Measurements from ENCODE around the gene DHX34. TPM values are rescaled to one million over a fixed set of nuclear protein-coding genes. Genes with fewer than 3 reads are reported as not detected.
"Not testable (repeated sequence)": the region's sequence is repeated elsewhere in the genome, so short reads cannot be mapped to it uniquely, and the experiment has no call there.

Gene DHX34
- total and polyA plus RNA-seq, 8 donors: 6.9 to 28.6 (median 10.5) TPM

GRCh38 chr19:47408156-47408938 lies 59.2 kb downstream of the DHX34 start:
- TF ChIP-seq EP300 (IDR thresholded peaks at IDR 0.05) (no peak), POLR2AphosphoS5 (IDR thresholded peaks at IDR 0.05) (no peak), CTCF (IDR thresholded peaks at IDR 0.05) (no peak), POLR2A (IDR thresholded peaks at IDR 0.05) (no peak)
- intact Hi-C loops (cut with DNase I; ENCODE audit: low total_unique reads): loop anchor here (10.0 kb wide), 1 partner anchor 84 kb away; no protein-coding TSS in a partner anchor
- WGBS, 5 donors: 83 to 91% (median 86%) methylated on average over 14 of the region's 14 CpGs
- H3K4me1 ChIP-seq: no peaks in the 10 kb centered on the region
- H3K36me3 ChIP-seq: no peaks in the 10 kb centered on the region
- no peaks in the 10 kb centered on the region for H3K9me3 ChIP-seq
- no peak overlapping the region for H3K27ac ChIP-seq
- no peak for DNase-seq
- no peak overlapping the region for H3K4me3 ChIP-seq
- peaks cover 0 to 80% (median 25%) of the 10 kb centered on the region in 3 donors for H3K27me3 ChIP-seq

DNA sequence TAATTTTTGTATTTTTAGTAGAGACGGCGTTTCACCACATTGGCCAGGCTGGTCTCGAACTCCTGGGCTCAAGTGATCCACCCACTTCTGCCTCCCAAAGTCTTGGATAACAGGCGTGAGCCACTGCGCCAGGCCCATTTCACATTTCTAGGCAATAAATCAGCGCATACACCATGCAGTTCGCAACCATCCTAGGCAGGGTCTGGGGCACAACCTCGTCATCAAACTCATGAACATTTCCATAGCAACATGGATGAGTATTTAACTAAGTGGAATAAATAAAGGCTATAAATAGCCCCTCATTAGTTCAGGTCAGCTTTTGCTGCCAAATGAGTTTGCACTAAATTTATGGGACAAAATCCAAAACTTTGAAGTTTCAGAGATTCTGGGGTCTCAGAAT lies 62.0 kb downstream of the DHX34 start:
- intact Hi-C loops (cut with DNase I; ENCODE audit: low total_unique reads): no loop called here
- Histone ChIP-seq H3K4me1 (no peaks in the 10 kb centered on the region), H3K27ac (no peak overlapping the region), H3K9me3 (no peaks in the 10 kb centered on the region), H3K36me3 (peaks cover 0 to 8% (median 3%) of the 10 kb centered on the region in 4 donors), H3K27me3 (peaks cover 5 to 77% (median 29%) of the 10 kb centered on the region in 3 donors), H3K4me3 (no peak overlapping the region)
- TF ChIP-seq CTCF (IDR thresholded peaks at IDR 0.05): no peak
- TF ChIP-seq POLR2AphosphoS5 (IDR thresholded peaks at IDR 0.05): no peak
- no peak for TF ChIP-seq EP300 (IDR thresholded peaks at IDR 0.05)
- TF ChIP-seq POLR2A (IDR thresholded peaks at IDR 0.05): no peak
- no peak for DNase-seq
- 63 to 81% (median 79%) methylated on average over 8 of the region's 8 CpGs for WGBS, 5 donors

DNA sequence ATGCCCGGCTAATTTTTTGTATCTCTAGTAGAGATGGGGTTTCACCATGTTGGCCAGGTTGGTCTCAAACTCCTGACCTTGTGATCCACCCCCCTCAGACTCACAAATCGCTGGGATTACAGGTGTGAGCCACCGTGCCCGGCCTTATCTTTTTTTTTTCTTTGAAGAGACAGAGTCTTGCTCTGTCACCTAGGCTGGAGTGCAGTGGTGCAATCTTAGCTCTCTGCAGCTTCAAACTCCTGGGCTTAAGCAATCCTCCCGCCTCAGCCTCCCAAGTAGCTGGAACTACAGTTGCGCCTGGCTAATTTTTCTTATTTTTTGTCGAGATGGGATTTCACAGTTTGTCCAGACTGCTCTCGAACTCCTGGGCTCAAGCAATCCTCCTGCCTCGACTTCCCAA lies 62.6 kb downstream of the DHX34 start:
- WGBS, 5 donors: 65 to 80% (median 70%) methylated on average over 8 to 9 of the region's 9 CpGs

DNA sequence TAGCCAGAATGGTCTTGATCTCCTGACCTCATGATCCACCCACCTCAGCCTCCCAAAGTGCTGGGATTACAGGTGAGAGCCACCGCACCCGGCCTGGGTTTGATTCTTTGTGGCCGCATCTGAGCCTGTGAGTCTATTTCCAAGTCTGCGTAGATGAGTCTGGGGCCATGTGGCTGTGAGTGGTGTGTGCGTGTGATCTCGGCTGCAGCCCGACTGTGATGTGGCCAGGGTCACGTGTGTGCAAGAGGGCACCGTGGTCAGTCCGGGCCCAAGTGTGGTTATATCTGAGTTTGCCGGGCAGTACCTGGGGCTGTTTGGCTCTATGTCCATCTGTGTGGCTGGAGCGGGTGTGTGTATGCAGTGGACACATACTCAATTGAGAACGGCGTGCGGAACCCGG lies 64.8 kb downstream of the DHX34 start:
- no peak overlapping the region for H3K4me3 ChIP-seq
- peaks cover 5 to 77% (median 36%) of the 10 kb centered on the region in 3 donors for H3K27me3 ChIP-seq
- H3K36me3 ChIP-seq: peaks cover 0 to 8% (median 3%) of the 10 kb centered on the region in 4 donors
- no peaks in the 10 kb centered on the region for H3K9me3 ChIP-seq
- TF ChIP-seq POLR2A (IDR thresholded peaks at IDR 0.05) (no peak), EP300 (IDR thresholded peaks at IDR 0.05) (no peak), CTCF (IDR thresholded peaks at IDR 0.05) (no peak), POLR2AphosphoS5 (IDR thresholded peaks at IDR 0.05) (no peak)
- intact Hi-C loops (cut with DNase I; ENCODE audit: low total_unique reads): no loop called here
- H3K27ac ChIP-seq: no peak overlapping the region
- 92 to 98% (median 97%) methylated on average over 15 to 16 of the region's 16 CpGs for WGBS, 5 donors
- peaks cover 3 to 20% (median 15%) of the 10 kb centered on the region in 4 donors for H3K4me1 ChIP-seq
- DNase-seq: no peak

More for the DNA sequence above, 62.6 kb downstream of the DHX34 start:
- H3K9me3 ChIP-seq; intact Hi-C loops (cut with DNase I; ENCODE audit: low total_unique reads); H3K4me1 ChIP-seq; H3K27ac ChIP-seq; H3K4me3 ChIP-seq; DNase-seq; H3K36me3 ChIP-seq: not testable (repeated sequence)
- H3K27me3 ChIP-seq: peaks cover 5 to 77% (median 29%) of the 10 kb centered on the region in 3 donors

DNA sequence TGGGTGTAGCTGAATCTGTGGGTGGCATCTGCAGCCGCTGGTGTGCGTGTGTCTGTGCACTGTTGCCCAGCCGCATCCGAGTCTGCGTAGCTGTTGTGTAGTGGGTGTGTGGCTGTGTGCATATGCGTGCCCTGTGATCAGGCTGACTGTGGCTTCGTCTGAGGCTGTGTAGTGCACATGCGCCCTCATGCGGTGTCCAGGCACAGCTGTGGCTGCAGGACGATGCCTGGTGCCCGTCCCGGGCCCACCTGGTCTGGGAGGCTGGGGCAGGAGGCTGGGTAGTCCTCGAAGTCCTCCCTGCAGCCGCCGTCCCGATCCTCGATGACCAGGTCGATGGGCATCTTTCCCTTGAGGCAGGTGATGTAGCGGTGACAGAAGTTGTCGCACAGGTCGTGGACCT lies 65.4 kb downstream of the DHX34 start:
- Histone ChIP-seq H3K27me3 (peaks cover 6 to 79% (median 41%) of the 10 kb centered on the region in 3 donors), H3K36me3 (peaks cover 0 to 8% (median 3%) of the 10 kb centered on the region in 4 donors), H3K27ac (no peak overlapping the region), H3K9me3 (no peaks in the 10 kb centered on the region), H3K4me3 (no peak overlapping the region), H3K4me1 (peaks cover 7 to 25% (median 17%) of the 10 kb centered on the region in 4 donors)
- TF ChIP-seq EP300 (IDR thresholded peaks at IDR 0.05): no peak
- TF ChIP-seq CTCF (IDR thresholded peaks at IDR 0.05): no peak
- TF ChIP-seq POLR2A (IDR thresholded peaks at IDR 0.05): no peak
- TF ChIP-seq POLR2AphosphoS5 (IDR thresholded peaks at IDR 0.05): no peak
- intact Hi-C loops (cut with DNase I; ENCODE audit: low total_unique reads): no loop called here
- no peak for DNase-seq
- WGBS, 5 donors: 62 to 80% (median 75%) methylated on average over 4 to 21 of the region's 21 CpGs
